Measurements from ENCODE around the gene UVRAG. TPM values are rescaled to one million over a fixed set of nuclear protein-coding genes. Genes with fewer than 3 reads are reported as not detected.
A peak's percentile ranks its signal among the peaks of the same experiment; 100 is the strongest.

UVRAG gene
- total RNA-seq, 3 donors from 2014 or later: 43.3 to 73.0 (median 48.9) TPM

- intact Hi-C loops (cut with DNase I; ENCODE audit: low total_unique reads): no loop called here
- Histone ChIP-seq H3K4me3 (peak overlapping the region; percentile 83 to 99 (median 95)), H3K4me1 (peaks cover 5 to 13% of the 10 kb centered on the region in 2 donors), H3K27ac (peak overlapping the region; percentile 95 to 98), H3K9me3 (no peaks in the 10 kb centered on the region), H3K27me3 (no peaks in the 10 kb centered on the region), H3K36me3 (no peaks in the 10 kb centered on the region)
- TF ChIP-seq CTCF (IDR thresholded peaks at IDR 0.05) (no peak), POLR2AphosphoS5 (IDR thresholded peaks at IDR 0.05) (no peak), POLR2A (IDR thresholded peaks at IDR 0.05) (no peak)
- DNase-seq (ENCODE audit: low spot score in 2 of 2): peak; percentile 45 to 63
These were observed 547 bp downstream of the UVRAG start for GRCh38 chr11:75815345-75816168.

GRCh38 chr11:75816561-75817239 is 1.7 kb downstream of the UVRAG start:
- DNase-seq (ENCODE audit: low spot score in 2 of 2): no peak
- Histone ChIP-seq H3K4me3 (peak overlapping the region; percentile 83 to 99 (median 95)), H3K4me1 (peaks cover 5 to 13% of the 10 kb centered on the region in 2 donors), H3K27ac (peak overlapping the region in 1 of 2 donors; percentile 2), H3K9me3 (no peaks in the 10 kb centered on the region), H3K27me3 (no peaks in the 10 kb centered on the region), H3K36me3 (no peaks in the 10 kb centered on the region)
- TF ChIP-seq POLR2AphosphoS5 (IDR thresholded peaks at IDR 0.05) (no peak), CTCF (IDR thresholded peaks at IDR 0.05) (no peak), POLR2A (IDR thresholded peaks at IDR 0.05) (no peak)
- intact Hi-C loops (cut with DNase I; ENCODE audit: low total_unique reads): no loop called here

- intact Hi-C loops (cut with DNase I; ENCODE audit: low total_unique reads): no loop called here
- H3K27me3 ChIP-seq: no peaks in the 10 kb centered on the region
- H3K4me3 ChIP-seq: no peak overlapping the region
- no peaks in the 10 kb centered on the region for H3K36me3 ChIP-seq
- no peak overlapping the region for H3K27ac ChIP-seq
- DNase-seq (ENCODE audit: low spot score in 2 of 2): no peak
- TF ChIP-seq POLR2AphosphoS5 (IDR thresholded peaks at IDR 0.05): no peak
- no peak for TF ChIP-seq CTCF (IDR thresholded peaks at IDR 0.05)
- no peak for TF ChIP-seq POLR2A (IDR thresholded peaks at IDR 0.05)
- peaks cover 0 to 13% of the 10 kb centered on the region in 2 donors for H3K4me1 ChIP-seq
- H3K9me3 ChIP-seq: no peaks in the 10 kb centered on the region
These were observed 5.6 kb downstream of the UVRAG start for GRCh38 chr11:75820645-75821044.

- Histone ChIP-seq H3K27me3 (no peaks in the 10 kb centered on the region), H3K27ac (no peak overlapping the region), H3K4me3 (no peak overlapping the region), H3K36me3 (no peaks in the 10 kb centered on the region), H3K4me1 (peaks cover 0 to 13% of the 10 kb centered on the region in 2 donors), H3K9me3 (no peaks in the 10 kb centered on the region)
- TF ChIP-seq POLR2AphosphoS5 (IDR thresholded peaks at IDR 0.05) (no peak), POLR2A (IDR thresholded peaks at IDR 0.05) (no peak), CTCF (IDR thresholded peaks at IDR 0.05) (no peak)
- DNase-seq (ENCODE audit: low spot score in 2 of 2): no peak
- intact Hi-C loops (cut with DNase I; ENCODE audit: low total_unique reads): no loop called here
These were observed 6.2 kb downstream of the UVRAG start for GRCh38 chr11:75821202-75821601.

- no peaks in the 10 kb centered on the region for H3K27me3 ChIP-seq
- intact Hi-C loops (cut with DNase I; ENCODE audit: low total_unique reads): no loop called here
- H3K27ac ChIP-seq: no peak overlapping the region
- no peak for DNase-seq (ENCODE audit: low spot score in 2 of 2)
- no peak overlapping the region for H3K4me3 ChIP-seq
- no peaks in the 10 kb centered on the region for H3K9me3 ChIP-seq
- peaks cover 0 to 1% of the 10 kb centered on the region in 2 donors for H3K4me1 ChIP-seq
- TF ChIP-seq POLR2A (IDR thresholded peaks at IDR 0.05): no peak
- TF ChIP-seq CTCF (IDR thresholded peaks at IDR 0.05): no peak
- TF ChIP-seq POLR2AphosphoS5 (IDR thresholded peaks at IDR 0.05): no peak
- H3K36me3 ChIP-seq: no peaks in the 10 kb centered on the region
These were observed 7.5 kb downstream of the UVRAG start for GRCh38 chr11:75822541-75822940.
